B cell (primary cell): ENCODE results near the gene MPHOSPH8. TPM values are rescaled to one million over a fixed set of nuclear protein-coding genes. Genes with fewer than 3 reads are reported as not detected.

Source experiments
- ATAC-seq: fragments of 200-7000 bp; cut with Tn5 transposase; one replicate; pipeline ENCODE4 v1.10.0; 2021; ENCODE audit warnings: low read depth, mild to moderate bottlenecking, moderate number of reproducible peaks, moderate library complexity
- CTCF ChIA-PET: fragments of 350-600 bp; sonication (Branson Sonifier 250); formaldehyde crosslinking; loops from one replicate; lab custom pipeline; 2021; ENCODE audit warnings: antibody characterized with exemption, inconsistent platforms; lab: Charles Lee
- POLR2A ChIA-PET: fragments of 350-600 bp; sonication (Branson Sonifier 250); formaldehyde crosslinking; loops from one replicate; lab custom pipeline; 2021; ENCODE audit warnings: antibody characterized with exemption; lab: Charles Lee
- DNase-seq: peaks from one replicate; pipeline ENCODE4 v3.0.0; 2013
- H2AFZ ChIP-seq: 2 replicates; pipeline ENCODE4 v1.6.1; 2012; ENCODE audit warnings: mild to moderate bottlenecking, low read depth, low read length; ENCODE audit not compliant: insufficient read depth, poor library complexity, severe bottlenecking
- H3K27ac ChIP-seq, 2 donors: 1 replicate in 1 of 2; 2 replicates in 1 of 2; pipeline ENCODE4 v1.5.1; 2012 to 2013; ENCODE audit warnings: low read length in 2 of 2, mild to moderate bottlenecking in 2 of 2, moderate library complexity in 1 of 2
- H3K27me3 ChIP-seq, 4 experiments: fragments of 200-600 bp in 1 of 4; sonication (generic) in 1 of 4; replicated peaks in 1 of 4; 1 replicate in 2 of 4; 2 replicates in 2 of 4; pipeline versions ENCODE4 v1.6.1 to v1.7.0; 2013 to 2016; ENCODE audit warnings: low read length in 3 of 4, mild to moderate bottlenecking in 2 of 4, mixed read lengths in 1 of 4, moderate library complexity in 1 of 4; ENCODE audit not compliant: insufficient read depth in 4 of 4, control insufficient read depth in 3 of 4; ENCODE audit errors: control extremely low read depth in 1 of 4
- H3K36me3 ChIP-seq, 2 experiments: replicated peaks in 1 of 2; 1 replicate in 1 of 2; 2 replicates in 1 of 2; pipeline versions ENCODE4 v1.6.1 to v1.7.1; 2013; ENCODE audit warnings: low read length in 1 of 2; ENCODE audit not compliant: insufficient read depth in 2 of 2, control insufficient read depth in 1 of 2; ENCODE audit errors: control extremely low read depth in 1 of 2, extremely low read depth in 1 of 2
- H3K4me1 ChIP-seq, 2 donors: fragments of 200-600 bp in 1 of 2; sonication (generic) in 1 of 2; 1 replicate in 1 of 2; 2 replicates in 1 of 2; pipeline versions ENCODE4 v1.5.1 to v1.6.1; 2013 to 2017; ENCODE audit warnings: low read length in 2 of 2; ENCODE audit not compliant: control insufficient read depth in 2 of 2, insufficient read depth in 2 of 2
- H3K4me2 ChIP-seq: replicated peaks from 2 replicates; pipeline ENCODE3; 2012; ENCODE audit warnings: mild to moderate bottlenecking, low read depth, low read length; ENCODE audit not compliant: poor library complexity, severe bottlenecking
- H3K4me3 ChIP-seq, 5 experiments: fragments of 200-600 bp in 1 of 5; sonication (generic) in 1 of 5; 1 replicate in 3 of 5; 2 replicates in 2 of 5; pipeline versions ENCODE4 v1.5.1 to v1.7.0; 2011 to 2016; ENCODE audit warnings: low read length in 4 of 5, mild to moderate bottlenecking in 4 of 5, low read depth in 2 of 5, control low read depth in 1 of 5, moderate library complexity in 1 of 5; ENCODE audit not compliant: insufficient read depth in 1 of 5; ENCODE audit errors: control extremely low read depth in 1 of 5, extremely low read depth in 1 of 5
- H3K79me2 ChIP-seq: fragments of 200-600 bp; sonication (generic); one replicate; pipeline ENCODE4 v1.6.0; 2016; ENCODE audit warnings: low read length; ENCODE audit not compliant: control insufficient read depth, insufficient read depth
- H3K9ac ChIP-seq: fragments of 200-600 bp; sonication (generic); 2 replicates; pipeline ENCODE4 v1.6.1; 2017; ENCODE audit warnings: mild to moderate bottlenecking, low read length, moderate library complexity
- H3K9me3 ChIP-seq, 3 donors: one replicate each; pipeline versions ENCODE4 v1.6.1 to v1.7.1; 2013; ENCODE audit warnings: low read length in 2 of 3; ENCODE audit not compliant: control insufficient read depth in 2 of 3, insufficient read depth in 1 of 3; ENCODE audit errors: control extremely low read depth in 1 of 3
- H4K20me1 ChIP-seq: 2 replicates; pipeline ENCODE4 v1.6.0; 2012; ENCODE audit warnings: mild to moderate bottlenecking, low read length; ENCODE audit not compliant: insufficient read depth, control insufficient read depth, poor library complexity, severe bottlenecking
- H3K27ac Mint-ChIP-seq: one replicate; pipeline ENCODE4 v1.8.0; 2021; ENCODE audit warnings: mixed read lengths
- H3K27me3 Mint-ChIP-seq: one replicate; pipeline ENCODE4 v1.8.0; 2021; ENCODE audit warnings: mixed read lengths
- H3K4me1 Mint-ChIP-seq: one replicate; pipeline ENCODE4 v1.8.0; 2021; ENCODE audit warnings: mixed read lengths
- H3K4me3 Mint-ChIP-seq: one replicate; pipeline ENCODE4 v1.8.0; 2021; ENCODE audit warnings: mixed read lengths
- H3K9me3 Mint-ChIP-seq: one replicate; pipeline ENCODE4 v1.8.0; 2022; ENCODE audit warnings: mixed read lengths; ENCODE audit not compliant: insufficient read depth
- EZH2 ChIP-seq: IDR thresholded peaks from 2 replicates; pipeline ENCODE4 v1.6.1; 2012; ENCODE audit warnings: borderline replicate concordance, low read depth, mild to moderate bottlenecking, moderate library complexity, low read length; ENCODE audit not compliant: insufficient read depth, poor library complexity, severe bottlenecking
- WGBS: methylation state at CpG from one replicate; pipeline ENCODE4 v1.1.5; 2013; ENCODE audit warnings: missing lambda C conversion rate; ENCODE audit not compliant: insufficient coverage; 5-methylcytosine and 5-hydroxymethylcytosine counted together
- intact Hi-C: fragments of 100-400 bp; cut with micrococcal nuclease; formaldehyde crosslinking; loops from one replicate; pipeline ENCODE4 v1.10.0; 2022
- polyA plus RNA-seq: library from polyadenylated mRNA; depleted of rRNA; stranded (reverse); fragments of >200 nt; gene quantifications from 2 replicates; pipeline ENCODE4 v1.2.3, GENCODE V29; 2012
- total RNA-seq, 2 donors: library from RNA; stranded (reverse); fragments of 120-200 nt in 1 of 2; gene quantifications; 1 replicate in 1 of 2; 2 replicates in 1 of 2; pipeline versions ENCODE4 v1.2.3 to v1.2.4, GENCODE V29; 2013 to 2022
- TF ChIP-seq, protein P1 (sequence below): fragments of 200-600 bp; IDR thresholded peaks from one replicate; pipeline ENCODE4 v1.8.0; 2022; ENCODE audit warnings: antibody characterized with exemption, mild to moderate bottlenecking

MPHOSPH8 gene
- total and polyA plus RNA-seq, 2 donors (not counting 1 experiment from before 2014, with no cell fraction given), result 25.6 to 106 TPM

DNA sequence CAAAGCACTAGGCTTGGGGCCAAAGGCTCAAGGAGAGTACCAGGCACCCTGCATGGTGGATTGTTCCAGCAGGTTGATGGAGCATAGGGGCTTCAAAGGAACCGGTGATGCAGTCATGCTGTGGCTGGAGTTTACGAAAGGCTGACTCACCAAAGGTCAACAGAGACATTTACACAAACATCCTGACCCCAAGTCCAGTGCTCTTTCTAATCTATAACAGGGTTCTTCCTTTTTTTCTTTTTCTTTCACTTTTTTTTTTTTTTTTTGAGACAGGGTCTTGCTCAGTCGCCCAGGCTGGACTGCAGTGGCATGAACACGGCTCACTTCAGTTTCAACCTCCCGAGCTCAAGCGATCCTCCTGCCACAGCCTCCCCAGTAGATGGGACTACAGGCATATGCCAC lies 36.5 kb upstream of the MPHOSPH8 start:
- DNase-seq (no peak), ATAC-seq (no peak)
- no peaks in the 10 kb centered on the region for H4K20me1 ChIP-seq
- H3K4me1 ChIP-seq, result peaks cover 3 to 5% of the 10 kb centered on the region in 2 donors
- H2AFZ ChIP-seq, result no peak overlapping the region
- peaks cover 1% of the 10 kb centered on the region for H3K4me1 Mint-ChIP-seq
- H3K27ac ChIP-seq, result no peak overlapping the region
- no peak overlapping the region for H3K4me2 ChIP-seq
- no peak overlapping the region for H3K9ac ChIP-seq
- no peaks in the 10 kb centered on the region for H3K9me3 ChIP-seq
- no peak overlapping the region for H3K4me3 Mint-ChIP-seq
- ChIA-PET CTCF (no interaction called here), POLR2A (no interaction called here)
- TF ChIP-seq, protein P1, sequence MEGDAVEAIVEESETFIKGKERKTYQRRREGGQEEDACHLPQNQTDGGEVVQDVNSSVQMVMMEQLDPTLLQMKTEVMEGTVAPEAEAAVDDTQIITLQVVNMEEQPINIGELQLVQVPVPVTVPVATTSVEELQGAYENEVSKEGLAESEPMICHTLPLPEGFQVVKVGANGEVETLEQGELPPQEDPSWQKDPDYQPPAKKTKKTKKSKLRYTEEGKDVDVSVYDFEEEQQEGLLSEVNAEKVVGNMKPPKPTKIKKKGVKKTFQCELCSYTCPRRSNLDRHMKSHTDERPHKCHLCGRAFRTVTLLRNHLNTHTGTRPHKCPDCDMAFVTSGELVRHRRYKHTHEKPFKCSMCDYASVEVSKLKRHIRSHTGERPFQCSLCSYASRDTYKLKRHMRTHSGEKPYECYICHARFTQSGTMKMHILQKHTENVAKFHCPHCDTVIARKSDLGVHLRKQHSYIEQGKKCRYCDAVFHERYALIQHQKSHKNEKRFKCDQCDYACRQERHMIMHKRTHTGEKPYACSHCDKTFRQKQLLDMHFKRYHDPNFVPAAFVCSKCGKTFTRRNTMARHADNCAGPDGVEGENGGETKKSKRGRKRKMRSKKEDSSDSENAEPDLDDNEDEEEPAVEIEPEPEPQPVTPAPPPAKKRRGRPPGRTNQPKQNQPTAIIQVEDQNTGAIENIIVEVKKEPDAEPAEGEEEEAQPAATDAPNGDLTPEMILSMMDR, result no peak
- TF ChIP-seq EZH2, result no peak
- WGBS, result 75% methylated on average over 6 of the region's 6 CpGs
- peaks cover 0 to 18% (median 3%) of the 10 kb centered on the region in 4 experiments for H3K27me3 ChIP-seq
- H3K79me2 ChIP-seq, result no peaks in the 10 kb centered on the region
- H3K9me3 Mint-ChIP-seq, result no peaks in the 10 kb centered on the region
- no peak overlapping the region for H3K27ac Mint-ChIP-seq
- H3K36me3 ChIP-seq, result no peaks in the 10 kb centered on the region
- H3K27me3 Mint-ChIP-seq, result peaks cover 30% of the 10 kb centered on the region
- intact Hi-C loops, result no loop called here
- no peak overlapping the region for H3K4me3 ChIP-seq

DNA sequence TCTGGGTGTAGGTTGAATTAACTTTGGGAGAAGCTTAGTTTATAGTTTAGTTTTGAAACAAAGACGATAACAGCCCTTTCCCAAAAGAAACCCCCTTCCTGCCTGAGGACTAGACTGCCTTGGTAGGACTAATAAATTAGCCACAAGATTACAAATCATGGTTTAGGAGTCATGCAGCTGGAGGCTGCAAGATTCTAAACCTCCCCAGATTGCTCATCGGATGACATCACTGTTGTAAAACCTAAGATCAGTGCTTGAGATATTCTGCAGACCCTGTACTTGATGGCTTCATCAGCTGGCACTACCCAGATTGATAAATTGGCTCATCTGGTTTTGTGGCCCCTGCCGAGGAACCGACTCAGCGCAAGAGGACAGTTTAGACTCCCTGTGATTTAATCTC lies 35.9 kb upstream of the MPHOSPH8 start:
- CTCF ChIA-PET, result no interaction called here
- Histone ChIP-seq H3K4me3 (no peak overlapping the region), H3K79me2 (no peaks in the 10 kb centered on the region), H3K27ac (no peak overlapping the region), H3K4me2 (no peak overlapping the region), H3K27me3 (peaks cover 0 to 22% (median 5%) of the 10 kb centered on the region in 4 experiments), H3K9ac (no peak overlapping the region), H3K9me3 (no peaks in the 10 kb centered on the region), H2AFZ (no peak overlapping the region), H3K4me1 (peaks cover 6 to 7% of the 10 kb centered on the region in 2 donors), H4K20me1 (no peaks in the 10 kb centered on the region), H3K36me3 (no peaks in the 10 kb centered on the region)
- Mint-ChIP-seq H3K4me3 (no peak overlapping the region), H3K9me3 (no peaks in the 10 kb centered on the region), H3K27me3 (peaks cover 31% of the 10 kb centered on the region), H3K4me1 (peaks cover under 1% of the 10 kb centered on the region), H3K27ac (no peak overlapping the region)
- ATAC-seq, result no peak
- 85% methylated on average over 1 of the region's 5 CpGs for WGBS
- POLR2A ChIA-PET, result no interaction called here
- intact Hi-C loops, result no loop called here
- no peak for DNase-seq
- no peak for TF ChIP-seq EZH2
- TF ChIP-seq, protein P1, result no peak
